K562 (cell line): ENCODE results near the gene CACNA1A. TPM values are rescaled to one million over a fixed set of nuclear protein-coding genes. Genes with fewer than 3 reads are reported as not detected.
A peak's percentile ranks its signal among the peaks of the same experiment; 100 is the strongest.

ENCODE experiments used
- CREM ChIP-seq: IDR thresholded peaks from 2 replicates; pipeline ENCODE4 v1.6.1; 2014; ENCODE audit warnings: antibody characterized with exemption, low read depth
- EWSR1 ChIP-seq: fragments of 450-650 bp; IDR thresholded peaks from 2 replicates; pipeline ENCODE4 v1.6.1; 2018; ENCODE audit warnings: borderline replicate concordance, mild to moderate bottlenecking, low read depth, moderate library complexity; ENCODE audit not compliant: partially characterized antibody
- KAT8 ChIP-seq: fragments of 450-650 bp; IDR thresholded peaks from 2 replicates; pipeline ENCODE4 v1.6.1; 2016; ENCODE audit warnings: low read depth, mild to moderate bottlenecking
- NEUROD1 ChIP-seq: fragments of 150-350 bp; IDR thresholded peaks from 2 replicates; pipeline ENCODE4 v1.6.1; 2014; ENCODE audit warnings: borderline replicate concordance, low read length, low read depth; ENCODE audit not compliant: partially characterized antibody
- SPI1 ChIP-seq: IDR thresholded peaks from 2 replicates; pipeline ENCODE4 v1.6.1; 2011; ENCODE audit warnings: low read depth, low read length, control low read depth, borderline replicate concordance
- TCF3 ChIP-seq: sonication (generic); formaldehyde crosslinking; IDR thresholded peaks from 2 replicates; pipeline ENCODE4 v1.4.0; 2020; ENCODE audit warnings: mild to moderate bottlenecking, missing genetic modification reagents
- TCF7L2 ChIP-seq: fragments of 150-350 bp; IDR thresholded peaks from 2 replicates; pipeline ENCODE4 v1.6.1; 2016; ENCODE audit warnings: low read depth, mild to moderate bottlenecking, low read length, moderate library complexity
- ZNF3 ChIP-seq: fragments of 250-450 bp; sonication (Bioruptor Pico); IDR thresholded peaks from 2 replicates; pipeline ENCODE4 v1.5.0; 2021; ENCODE audit warnings: mild to moderate bottlenecking, moderate library complexity
- ZZZ3 ChIP-seq: fragments of 450-650 bp; IDR thresholded peaks from 2 replicates; pipeline ENCODE4 v1.6.1; 2016; ENCODE audit warnings: antibody characterized with exemption, mild to moderate bottlenecking, moderate library complexity
- polyA plus RNA-seq, 8 experiments: library from polyadenylated mRNA; depleted of rRNA in 4 of 8; stranded (reverse) in 5 of 8; unstranded in 3 of 8; fragments of >200 nt; fragmentation: Nextera tagmentation in 2 of 8; fragmentation: Illumina TruSeq in 1 of 8; extraction: Ambion mirVana in 2 of 8; extraction: Trizol in 1 of 8; gene quantifications; 2 replicates each; pipeline versions ENCODE4 v1.2.1 to v1.2.3, GENCODE V29; 2011 to 2014; ENCODE audit warnings: inconsistent platforms in 1 of 8, missing spikeins in 1 of 8
- total RNA-seq, 7 experiments: library from RNA; depleted of rRNA in 6 of 7; stranded (reverse); fragments of >200 nt in 6 of 7; fragmentation: Illumina TruSeq in 2 of 7; extraction: Trizol in 2 of 7; gene quantifications; 2 replicates each; pipeline versions ENCODE4 v1.2.1 to v1.2.3, GENCODE V29; 2011 to 2021; ENCODE audit warnings: low replicate concordance in 1 of 7
- TF ChIP-seq, protein P1 (sequence below): fragments of 200-800 bp; sonication (Bioruptor generic); IDR thresholded peaks from 2 replicates; pipeline ENCODE4 v1.6.1; 2016; ENCODE audit warnings: missing genetic modification characterization, missing compliant biosample characterization
- TF ChIP-seq, protein P2 (sequence below): fragments of 250-450 bp; sonication (Bioruptor Pico); IDR thresholded peaks from 2 replicates; pipeline ENCODE4 v1.9.0; 2021; ENCODE audit warnings: mild to moderate bottlenecking, inconsistent platforms
- TF ChIP-seq, protein P3 (sequence below): fragments of 250-450 bp; sonication (Bioruptor Pico); IDR thresholded peaks from 2 replicates; pipeline ENCODE4 v1.5.0; 2020; ENCODE audit warnings: mild to moderate bottlenecking, borderline replicate concordance
- TF ChIP-seq, protein P4 (sequence below), 2 experiments: fragments of 150-350 bp in 1 of 2; IDR thresholded peaks; 2 replicates each; pipeline ENCODE4 v1.6.1; 2012 to 2016; ENCODE audit warnings: low read depth in 2 of 2, low read length in 2 of 2, mild to moderate bottlenecking in 1 of 2, moderate library complexity in 1 of 2

Gene CACNA1A
- total and polyA plus RNA-seq, 9 of the 15 experiments (the other 6 are each of a cell fraction or from before 2014, with no cell fraction given), result 0.03 to 0.20 (median 0.09) TPM; not detected in 1

DNA sequence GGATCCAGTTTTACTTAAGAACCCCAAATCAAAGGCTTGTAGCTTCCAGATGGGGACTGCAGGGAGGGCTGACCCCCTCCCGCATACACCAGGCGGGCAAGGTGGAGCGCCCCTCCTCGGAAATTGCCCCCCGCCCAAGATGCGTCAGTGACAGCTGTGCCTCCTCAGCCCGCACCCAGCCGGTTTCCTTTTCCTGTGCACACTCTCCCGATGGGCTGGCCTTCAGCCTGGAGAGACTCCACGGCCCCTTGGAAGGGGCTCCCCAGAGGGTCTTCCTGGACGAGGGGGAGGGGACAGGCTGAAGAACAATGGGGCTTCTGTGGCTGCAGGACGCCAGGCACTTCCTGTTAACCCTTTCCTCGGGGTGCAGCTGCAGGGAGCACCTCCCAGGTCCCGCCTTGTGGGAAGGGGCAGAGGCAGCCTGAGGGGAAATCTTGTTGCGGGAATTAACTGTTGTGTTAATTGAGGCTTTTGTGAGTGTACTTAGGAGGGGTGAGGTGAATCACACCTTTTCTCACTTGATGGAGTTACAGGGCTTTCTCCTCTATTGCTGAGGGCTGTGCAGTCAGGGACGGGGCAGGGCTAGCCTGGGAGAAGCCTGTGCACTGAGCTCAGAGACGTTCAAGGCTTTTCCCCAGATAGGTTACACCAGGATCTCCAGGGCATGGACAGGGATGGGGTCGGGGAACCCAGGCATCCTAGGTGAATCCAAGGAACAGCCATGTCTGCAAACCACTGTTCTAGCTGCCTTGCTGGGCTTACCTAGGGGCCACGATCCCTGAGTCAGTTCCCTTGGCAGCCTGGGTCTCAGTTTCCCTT is 341.7 kb downstream of the CACNA1A start (continued):
- TF ChIP-seq, protein P1, sequence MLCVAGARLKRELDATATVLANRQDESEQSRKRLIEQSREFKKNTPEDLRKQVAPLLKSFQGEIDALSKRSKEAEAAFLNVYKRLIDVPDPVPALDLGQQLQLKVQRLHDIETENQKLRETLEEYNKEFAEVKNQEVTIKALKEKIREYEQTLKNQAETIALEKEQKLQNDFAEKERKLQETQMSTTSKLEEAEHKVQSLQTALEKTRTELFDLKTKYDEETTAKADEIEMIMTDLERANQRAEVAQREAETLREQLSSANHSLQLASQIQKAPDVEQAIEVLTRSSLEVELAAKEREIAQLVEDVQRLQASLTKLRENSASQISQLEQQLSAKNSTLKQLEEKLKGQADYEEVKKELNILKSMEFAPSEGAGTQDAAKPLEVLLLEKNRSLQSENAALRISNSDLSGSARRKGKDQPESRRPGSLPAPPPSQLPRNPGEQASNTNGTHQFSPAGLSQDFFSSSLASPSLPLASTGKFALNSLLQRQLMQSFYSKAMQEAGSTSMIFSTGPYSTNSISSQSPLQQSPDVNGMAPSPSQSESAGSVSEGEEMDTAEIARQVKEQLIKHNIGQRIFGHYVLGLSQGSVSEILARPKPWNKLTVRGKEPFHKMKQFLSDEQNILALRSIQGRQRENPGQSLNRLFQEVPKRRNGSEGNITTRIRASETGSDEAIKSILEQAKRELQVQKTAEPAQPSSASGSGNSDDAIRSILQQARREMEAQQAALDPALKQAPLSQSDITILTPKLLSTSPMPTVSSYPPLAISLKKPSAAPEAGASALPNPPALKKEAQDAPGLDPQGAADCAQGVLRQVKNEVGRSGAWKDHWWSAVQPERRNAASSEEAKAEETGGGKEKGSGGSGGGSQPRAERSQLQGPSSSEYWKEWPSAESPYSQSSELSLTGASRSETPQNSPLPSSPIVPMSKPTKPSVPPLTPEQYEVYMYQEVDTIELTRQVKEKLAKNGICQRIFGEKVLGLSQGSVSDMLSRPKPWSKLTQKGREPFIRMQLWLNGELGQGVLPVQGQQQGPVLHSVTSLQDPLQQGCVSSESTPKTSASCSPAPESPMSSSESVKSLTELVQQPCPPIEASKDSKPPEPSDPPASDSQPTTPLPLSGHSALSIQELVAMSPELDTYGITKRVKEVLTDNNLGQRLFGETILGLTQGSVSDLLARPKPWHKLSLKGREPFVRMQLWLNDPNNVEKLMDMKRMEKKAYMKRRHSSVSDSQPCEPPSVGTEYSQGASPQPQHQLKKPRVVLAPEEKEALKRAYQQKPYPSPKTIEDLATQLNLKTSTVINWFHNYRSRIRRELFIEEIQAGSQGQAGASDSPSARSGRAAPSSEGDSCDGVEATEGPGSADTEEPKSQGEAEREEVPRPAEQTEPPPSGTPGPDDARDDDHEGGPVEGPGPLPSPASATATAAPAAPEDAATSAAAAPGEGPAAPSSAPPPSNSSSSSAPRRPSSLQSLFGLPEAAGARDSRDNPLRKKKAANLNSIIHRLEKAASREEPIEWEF (CRISPR knock-in tag), result no peak
- TF ChIP-seq ZNF3, result no peak
- TF ChIP-seq SPI1, result peak; percentile 91
- TF ChIP-seq KAT8, result no peak
- no peak for TF ChIP-seq NEUROD1
- peak; percentile 21; the same call in 1 of the 2 replicates for TF ChIP-seq CREM
- TF ChIP-seq, protein P2, sequence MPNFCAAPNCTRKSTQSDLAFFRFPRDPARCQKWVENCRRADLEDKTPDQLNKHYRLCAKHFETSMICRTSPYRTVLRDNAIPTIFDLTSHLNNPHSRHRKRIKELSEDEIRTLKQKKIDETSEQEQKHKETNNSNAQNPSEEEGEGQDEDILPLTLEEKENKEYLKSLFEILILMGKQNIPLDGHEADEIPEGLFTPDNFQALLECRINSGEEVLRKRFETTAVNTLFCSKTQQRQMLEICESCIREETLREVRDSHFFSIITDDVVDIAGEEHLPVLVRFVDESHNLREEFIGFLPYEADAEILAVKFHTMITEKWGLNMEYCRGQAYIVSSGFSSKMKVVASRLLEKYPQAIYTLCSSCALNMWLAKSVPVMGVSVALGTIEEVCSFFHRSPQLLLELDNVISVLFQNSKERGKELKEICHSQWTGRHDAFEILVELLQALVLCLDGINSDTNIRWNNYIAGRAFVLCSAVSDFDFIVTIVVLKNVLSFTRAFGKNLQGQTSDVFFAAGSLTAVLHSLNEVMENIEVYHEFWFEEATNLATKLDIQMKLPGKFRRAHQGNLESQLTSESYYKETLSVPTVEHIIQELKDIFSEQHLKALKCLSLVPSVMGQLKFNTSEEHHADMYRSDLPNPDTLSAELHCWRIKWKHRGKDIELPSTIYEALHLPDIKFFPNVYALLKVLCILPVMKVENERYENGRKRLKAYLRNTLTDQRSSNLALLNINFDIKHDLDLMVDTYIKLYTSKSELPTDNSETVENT (CRISPR knock-in tag), result no peak
- TF ChIP-seq TCF3 (CRISPR knock-in tag), result no peak
- TF ChIP-seq, protein P3, sequence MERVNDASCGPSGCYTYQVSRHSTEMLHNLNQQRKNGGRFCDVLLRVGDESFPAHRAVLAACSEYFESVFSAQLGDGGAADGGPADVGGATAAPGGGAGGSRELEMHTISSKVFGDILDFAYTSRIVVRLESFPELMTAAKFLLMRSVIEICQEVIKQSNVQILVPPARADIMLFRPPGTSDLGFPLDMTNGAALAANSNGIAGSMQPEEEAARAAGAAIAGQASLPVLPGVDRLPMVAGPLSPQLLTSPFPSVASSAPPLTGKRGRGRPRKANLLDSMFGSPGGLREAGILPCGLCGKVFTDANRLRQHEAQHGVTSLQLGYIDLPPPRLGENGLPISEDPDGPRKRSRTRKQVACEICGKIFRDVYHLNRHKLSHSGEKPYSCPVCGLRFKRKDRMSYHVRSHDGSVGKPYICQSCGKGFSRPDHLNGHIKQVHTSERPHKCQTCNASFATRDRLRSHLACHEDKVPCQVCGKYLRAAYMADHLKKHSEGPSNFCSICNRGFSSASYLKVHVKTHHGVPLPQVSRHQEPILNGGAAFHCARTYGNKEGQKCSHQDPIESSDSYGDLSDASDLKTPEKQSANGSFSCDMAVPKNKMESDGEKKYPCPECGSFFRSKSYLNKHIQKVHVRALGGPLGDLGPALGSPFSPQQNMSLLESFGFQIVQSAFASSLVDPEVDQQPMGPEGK (CRISPR knock-in tag), result peak; percentile 54; the same call in 1 of the 2 replicates
- TF ChIP-seq, protein P4, sequence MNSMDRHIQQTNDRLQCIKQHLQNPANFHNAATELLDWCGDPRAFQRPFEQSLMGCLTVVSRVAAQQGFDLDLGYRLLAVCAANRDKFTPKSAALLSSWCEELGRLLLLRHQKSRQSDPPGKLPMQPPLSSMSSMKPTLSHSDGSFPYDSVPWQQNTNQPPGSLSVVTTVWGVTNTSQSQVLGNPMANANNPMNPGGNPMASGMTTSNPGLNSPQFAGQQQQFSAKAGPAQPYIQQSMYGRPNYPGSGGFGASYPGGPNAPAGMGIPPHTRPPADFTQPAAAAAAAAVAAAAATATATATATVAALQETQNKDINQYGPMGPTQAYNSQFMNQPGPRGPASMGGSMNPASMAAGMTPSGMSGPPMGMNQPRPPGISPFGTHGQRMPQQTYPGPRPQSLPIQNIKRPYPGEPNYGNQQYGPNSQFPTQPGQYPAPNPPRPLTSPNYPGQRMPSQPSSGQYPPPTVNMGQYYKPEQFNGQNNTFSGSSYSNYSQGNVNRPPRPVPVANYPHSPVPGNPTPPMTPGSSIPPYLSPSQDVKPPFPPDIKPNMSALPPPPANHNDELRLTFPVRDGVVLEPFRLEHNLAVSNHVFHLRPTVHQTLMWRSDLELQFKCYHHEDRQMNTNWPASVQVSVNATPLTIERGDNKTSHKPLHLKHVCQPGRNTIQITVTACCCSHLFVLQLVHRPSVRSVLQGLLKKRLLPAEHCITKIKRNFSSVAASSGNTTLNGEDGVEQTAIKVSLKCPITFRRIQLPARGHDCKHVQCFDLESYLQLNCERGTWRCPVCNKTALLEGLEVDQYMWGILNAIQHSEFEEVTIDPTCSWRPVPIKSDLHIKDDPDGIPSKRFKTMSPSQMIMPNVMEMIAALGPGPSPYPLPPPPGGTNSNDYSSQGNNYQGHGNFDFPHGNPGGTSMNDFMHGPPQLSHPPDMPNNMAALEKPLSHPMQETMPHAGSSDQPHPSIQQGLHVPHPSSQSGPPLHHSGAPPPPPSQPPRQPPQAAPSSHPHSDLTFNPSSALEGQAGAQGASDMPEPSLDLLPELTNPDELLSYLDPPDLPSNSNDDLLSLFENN (IDR thresholded peaks at IDR 0.05; ENCODE audit: low read depth in 2 of 2, low read length in 2 of 2), result no peak
- no peak for TF ChIP-seq EWSR1
- no peak for TF ChIP-seq TCF7L2
- no peak for TF ChIP-seq ZZZ3
